Islet of Langerhans (tissue), 1 donor: ENCODE measurements around the gene TMEM154.

Experiments
- FAIRE-seq: peaks from one replicate; lab custom pipeline; 2011; peaks lifted over from hg19 to GRCh38; lab: Jason Lieb, UNC

TMEM154 gene

GRCh38 chr4:152679414-152680281 lies at the start of gene TMEM154:
TMEM154 (minus strand) TSS chr4:152679997; CDS start chr4:152679933, 64 bp downstream.
- no peak for FAIRE-seq

GRCh38 chr4:152729466-152729865 lies 49.7 kb upstream of the TMEM154 start:
- no peak for FAIRE-seq

- no peak for FAIRE-seq
Observed at GRCh38 chr4:152728343-152728742, 48.5 kb upstream of the TMEM154 start.

GRCh38 chr4:152727784-152728183 lies 48.0 kb upstream of the TMEM154 start:
- FAIRE-seq: no peak

- no peak for FAIRE-seq
Observed at GRCh38 chr4:152724494-152724893, 44.7 kb upstream of the TMEM154 start.

- FAIRE-seq: no peak
Observed at GRCh38 chr4:152723236-152723635, 43.4 kb upstream of the TMEM154 start.

- no peak for FAIRE-seq
Observed at GRCh38 chr4:152719801-152720556, 40.2 kb upstream of the TMEM154 start.

- FAIRE-seq: no peak
Observed at GRCh38 chr4:152719291-152719690, 39.5 kb upstream of the TMEM154 start.

- no peak for FAIRE-seq
Observed at GRCh38 chr4:152715076-152715475, 35.3 kb upstream of the TMEM154 start.

GRCh38 chr4:152713951-152714705 lies 34.3 kb upstream of the TMEM154 start:
- FAIRE-seq: no peak

GRCh38 chr4:152709675-152710438 lies 30.1 kb upstream of the TMEM154 start:
- FAIRE-seq: no peak

GRCh38 chr4:152708796-152709195 lies 29.0 kb upstream of the TMEM154 start:
- FAIRE-seq: no peak

- no peak for FAIRE-seq
Observed at GRCh38 chr4:152708361-152708760, 28.6 kb upstream of the TMEM154 start.

GRCh38 chr4:152707632-152708031 lies 27.8 kb upstream of the TMEM154 start:
- no peak for FAIRE-seq

- no peak for FAIRE-seq
Observed at GRCh38 chr4:152705903-152706302, 26.1 kb upstream of the TMEM154 start.

GRCh38 chr4:152704788-152705187 lies 25.0 kb upstream of the TMEM154 start:
- no peak for FAIRE-seq

GRCh38 chr4:152700151-152700550 lies 20.4 kb upstream of the TMEM154 start:
- no peak for FAIRE-seq

GRCh38 chr4:152699313-152699712 lies 19.5 kb upstream of the TMEM154 start:
- no peak for FAIRE-seq

- FAIRE-seq: no peak
Observed at GRCh38 chr4:152698089-152698499, 18.3 kb upstream of the TMEM154 start.

GRCh38 chr4:152697284-152698088 lies 17.7 kb upstream of the TMEM154 start:
- no peak for FAIRE-seq

- no peak for FAIRE-seq
Observed at GRCh38 chr4:152696764-152697261, 17.0 kb upstream of the TMEM154 start.
